IPS-18c (cell line): ENCODE data around the gene NPEPL1.
"Not testable (repeated sequence)": the region's sequence is repeated elsewhere in the genome, so short reads cannot be mapped to it uniquely, and the experiment has no call there.

Experiments used
- H3K4me3 ChIP-seq: 2 replicates; pipeline ENCODE4 v1.7.0; 2013; ENCODE audit warnings: low read depth, mild to moderate bottlenecking, low read length, moderate library complexity; ENCODE audit not compliant: insufficient read depth
- H3K9me3 ChIP-seq: one replicate; pipeline ENCODE4 v1.6.1; 2013; ENCODE audit warnings: mild to moderate bottlenecking, low read length, moderate library complexity; ENCODE audit not compliant: control insufficient read depth, insufficient read depth

The NPEPL1 gene

DNA sequence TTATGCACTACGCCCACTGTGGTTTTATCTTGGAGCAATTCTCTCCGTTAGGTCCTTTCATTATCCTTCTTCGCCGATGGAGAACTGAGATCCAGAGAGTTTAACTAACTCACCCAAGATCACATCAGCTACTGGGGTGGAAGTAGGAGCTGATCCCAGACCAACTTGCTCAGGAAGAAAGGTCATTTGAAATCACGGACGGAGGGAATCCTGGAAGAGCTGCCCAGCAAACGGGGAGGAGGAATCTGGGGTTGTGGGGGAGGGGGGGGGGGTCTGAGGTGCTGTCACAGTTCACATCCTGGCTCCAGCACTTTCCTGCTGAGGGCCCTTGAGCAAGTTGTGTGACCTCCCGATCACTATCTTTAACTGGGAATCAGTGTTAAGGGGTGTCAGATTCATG is 62.0 kb downstream of the NPEPL1 start:
- Histone ChIP-seq H3K4me3 (no peak overlapping the region), H3K9me3 (peaks cover 2% of the 10 kb centered on the region)

GRCh38 chr20:58755062-58755697 is 62.6 kb downstream of the NPEPL1 start:
- Histone ChIP-seq H3K9me3 (peaks cover 2% of the 10 kb centered on the region), H3K4me3 (no peak overlapping the region)

GRCh38 chr20:58755766-58756449 is 63.3 kb downstream of the NPEPL1 start:
- Histone ChIP-seq H3K4me3 (no peak overlapping the region), H3K9me3 (peaks cover 2% of the 10 kb centered on the region)

DNA sequence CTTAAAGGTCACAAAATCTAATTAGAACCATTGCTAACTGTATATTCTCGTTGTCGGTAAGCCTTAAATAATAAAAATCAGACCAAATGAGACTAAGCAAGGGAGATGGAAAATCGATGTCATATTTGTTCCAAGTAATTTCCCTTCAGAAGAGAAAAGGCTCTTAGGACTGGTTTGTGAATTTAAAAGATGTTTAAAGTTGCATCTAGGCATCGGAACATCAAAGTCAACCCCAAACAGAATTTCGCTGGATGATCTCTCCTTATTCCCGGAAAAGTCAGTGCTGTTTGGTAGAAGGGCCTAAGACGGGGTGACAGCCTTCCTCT is 63.8 kb downstream of the NPEPL1 start:
- H3K9me3 ChIP-seq, result peaks cover 2% of the 10 kb centered on the region
- no peak overlapping the region for H3K4me3 ChIP-seq

- not testable (repeated sequence) for H3K9me3 ChIP-seq, H3K4me3 ChIP-seq
Observed at GRCh38 chr20:58757647-58758046, 65.0 kb downstream of the NPEPL1 start.

DNA sequence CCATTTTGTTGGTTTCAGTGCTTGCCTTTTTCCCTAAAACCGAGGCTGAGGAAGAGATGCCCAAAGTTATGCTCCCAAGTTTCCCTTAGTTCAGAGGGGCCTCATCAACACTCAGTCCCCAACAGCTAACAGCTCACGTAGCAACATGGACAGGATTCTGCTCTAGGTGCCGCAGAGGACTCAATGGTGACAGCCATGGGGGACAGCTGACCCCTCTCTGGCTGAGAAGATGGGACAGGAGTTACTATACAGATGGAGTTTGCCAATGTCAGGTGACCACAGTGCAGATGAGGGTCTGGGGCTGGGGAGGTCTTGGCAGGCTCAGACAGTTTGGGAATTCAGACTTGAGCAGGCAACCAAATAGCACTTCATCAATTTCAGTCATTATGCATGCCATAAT is 67.3 kb downstream of the NPEPL1 start:
- peaks cover 2% of the 10 kb centered on the region for H3K9me3 ChIP-seq
- no peak overlapping the region for H3K4me3 ChIP-seq

- peaks cover 2% of the 10 kb centered on the region for H3K9me3 ChIP-seq
- H3K4me3 ChIP-seq, result no peak overlapping the region
Observed at GRCh38 chr20:58760856-58761255, 68.3 kb downstream of the NPEPL1 start.

DNA sequence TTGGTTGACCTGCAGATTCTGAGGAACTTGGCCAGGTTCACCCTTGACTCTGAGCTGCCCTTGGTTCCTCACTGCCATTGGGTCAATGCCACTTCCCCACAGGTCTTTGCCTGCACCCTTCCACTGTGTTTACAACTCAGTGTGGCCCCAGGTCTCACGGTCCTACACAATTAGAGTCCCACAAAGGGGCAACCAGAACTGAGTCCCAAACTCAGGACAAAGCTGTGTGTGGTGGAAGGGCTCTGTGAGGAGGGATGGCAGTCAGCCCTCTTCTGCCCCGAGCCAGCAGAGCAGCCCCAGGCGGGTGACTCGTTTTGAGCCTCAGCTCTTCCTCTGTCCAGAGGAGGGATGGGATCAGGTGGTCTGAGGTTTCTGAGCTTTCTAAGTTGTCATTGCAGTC is 69.5 kb downstream of the NPEPL1 start:
- no peak overlapping the region for H3K4me3 ChIP-seq

DNA sequence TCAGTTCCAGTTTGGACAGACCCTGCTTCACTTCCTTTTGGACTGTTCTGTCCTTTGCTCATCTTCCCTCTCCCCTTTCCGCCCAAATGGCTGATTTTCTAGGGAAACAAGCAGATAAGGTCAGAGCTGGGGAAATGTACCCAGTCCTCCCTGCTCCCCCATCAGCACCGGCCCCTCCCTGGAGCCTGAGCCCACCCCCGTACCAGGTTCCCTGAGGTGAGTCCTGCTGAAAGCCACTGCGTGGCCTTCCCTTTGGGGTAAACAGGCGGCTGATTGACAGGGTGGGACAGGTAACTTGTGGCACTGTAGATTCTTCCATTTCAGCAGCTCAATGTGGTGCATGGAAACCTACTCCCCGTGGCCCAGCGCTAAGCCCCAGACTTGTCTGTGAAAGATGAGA is 70.5 kb downstream of the NPEPL1 start:
- Histone ChIP-seq H3K9me3 (peaks cover 2% of the 10 kb centered on the region), H3K4me3 (no peak overlapping the region)

More for the DNA sequence above, 69.5 kb downstream of the NPEPL1 start:
- peaks cover 2% of the 10 kb centered on the region for H3K9me3 ChIP-seq
